ENCODE measurements around the gene PRUNE2. TPM values are rescaled to one million over a fixed set of nuclear protein-coding genes. Genes with fewer than 3 reads are reported as not detected.

PRUNE2 gene
- total RNA-seq, 1 donor from 2014 or later: 4.3 TPM

- no peaks in the 10 kb centered on the region for H3K36me3 Mint-ChIP-seq (ENCODE audit: low read depth)
- no peak overlapping the region for H3K27ac Mint-ChIP-seq (ENCODE audit: unreplicated experiment)
- no peaks in the 10 kb centered on the region for H3K4me1 Mint-ChIP-seq
- H3K27me3 Mint-ChIP-seq (ENCODE audit: low read depth): peaks cover 2% of the 10 kb centered on the region
- DNase-seq (ENCODE audit: low read depth, low spot score): no peak
- TF ChIP-seq, protein P1, sequence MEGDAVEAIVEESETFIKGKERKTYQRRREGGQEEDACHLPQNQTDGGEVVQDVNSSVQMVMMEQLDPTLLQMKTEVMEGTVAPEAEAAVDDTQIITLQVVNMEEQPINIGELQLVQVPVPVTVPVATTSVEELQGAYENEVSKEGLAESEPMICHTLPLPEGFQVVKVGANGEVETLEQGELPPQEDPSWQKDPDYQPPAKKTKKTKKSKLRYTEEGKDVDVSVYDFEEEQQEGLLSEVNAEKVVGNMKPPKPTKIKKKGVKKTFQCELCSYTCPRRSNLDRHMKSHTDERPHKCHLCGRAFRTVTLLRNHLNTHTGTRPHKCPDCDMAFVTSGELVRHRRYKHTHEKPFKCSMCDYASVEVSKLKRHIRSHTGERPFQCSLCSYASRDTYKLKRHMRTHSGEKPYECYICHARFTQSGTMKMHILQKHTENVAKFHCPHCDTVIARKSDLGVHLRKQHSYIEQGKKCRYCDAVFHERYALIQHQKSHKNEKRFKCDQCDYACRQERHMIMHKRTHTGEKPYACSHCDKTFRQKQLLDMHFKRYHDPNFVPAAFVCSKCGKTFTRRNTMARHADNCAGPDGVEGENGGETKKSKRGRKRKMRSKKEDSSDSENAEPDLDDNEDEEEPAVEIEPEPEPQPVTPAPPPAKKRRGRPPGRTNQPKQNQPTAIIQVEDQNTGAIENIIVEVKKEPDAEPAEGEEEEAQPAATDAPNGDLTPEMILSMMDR (conservative IDR thresholded peaks at IDR 0.05): no peak
- H3K9me3 Mint-ChIP-seq: no peaks in the 10 kb centered on the region
- no peak overlapping the region for H3K4me3 Mint-ChIP-seq
Observed at GRCh38 chr9:76817489-76817888, 88.4 kb downstream of the PRUNE2 start.

DNA sequence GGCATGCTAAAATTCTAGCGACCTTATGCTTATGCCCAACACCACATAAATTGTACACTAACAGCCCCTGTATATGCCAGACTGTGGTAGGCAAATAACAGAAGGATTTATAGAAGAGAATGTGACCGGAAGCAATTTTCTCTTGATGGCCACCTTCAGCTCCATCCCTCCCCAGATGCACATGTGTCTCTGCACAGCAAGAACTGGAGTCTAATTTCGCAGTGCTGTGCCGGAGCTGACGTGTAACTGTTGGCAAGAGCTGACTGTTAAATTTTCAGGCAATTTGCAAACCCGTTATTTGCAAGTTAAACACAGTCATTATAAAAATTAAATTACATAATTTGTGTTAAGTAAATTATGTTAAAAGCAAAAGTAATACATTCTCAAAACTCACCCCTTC lies 93.3 kb downstream of the PRUNE2 start:
- H3K4me1 Mint-ChIP-seq: no peaks in the 10 kb centered on the region
- DNase-seq (ENCODE audit: low read depth, low spot score): no peak
- no peak overlapping the region for H3K27ac Mint-ChIP-seq (ENCODE audit: unreplicated experiment)
- peaks cover 8% of the 10 kb centered on the region for H3K27me3 Mint-ChIP-seq (ENCODE audit: low read depth)
- no peaks in the 10 kb centered on the region for H3K9me3 Mint-ChIP-seq
- no peaks in the 10 kb centered on the region for H3K36me3 Mint-ChIP-seq (ENCODE audit: low read depth)
- TF ChIP-seq, protein P1 (conservative IDR thresholded peaks at IDR 0.05): no peak
- H3K4me3 Mint-ChIP-seq: no peak overlapping the region

DNA sequence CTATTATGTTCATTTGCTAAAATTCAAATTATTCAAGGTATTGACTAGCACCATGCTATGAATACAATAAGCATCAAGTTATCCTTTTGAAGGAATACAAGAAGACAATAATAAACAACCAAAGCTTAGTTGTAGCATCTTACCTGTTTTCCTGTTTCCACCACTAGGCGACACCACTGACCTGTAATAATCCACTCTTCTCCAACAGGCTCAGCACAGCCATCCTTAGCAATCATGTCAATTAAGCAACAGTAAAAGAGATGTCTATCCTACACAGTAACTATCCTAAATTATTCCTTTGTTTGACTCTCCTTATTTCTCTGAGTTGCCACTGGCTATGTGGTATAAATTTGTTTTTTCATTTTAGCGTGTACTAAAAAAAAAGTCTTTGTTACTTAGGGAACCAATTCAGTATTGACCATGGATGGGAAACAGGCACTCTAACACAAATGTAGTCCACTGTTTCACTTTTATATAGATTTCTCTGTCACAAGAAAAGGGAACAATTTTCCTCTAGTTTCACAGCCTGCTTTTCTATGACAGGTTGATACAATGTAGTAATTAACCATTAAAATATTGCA lies 95.4 kb downstream of the PRUNE2 start:
- no peaks in the 10 kb centered on the region for H3K4me1 Mint-ChIP-seq
- TF ChIP-seq, protein P1 (conservative IDR thresholded peaks at IDR 0.05): peak; percentile 95
- no peak overlapping the region for H3K4me3 Mint-ChIP-seq
- no peaks in the 10 kb centered on the region for H3K36me3 Mint-ChIP-seq (ENCODE audit: low read depth)
- no peaks in the 10 kb centered on the region for H3K9me3 Mint-ChIP-seq
- DNase-seq (ENCODE audit: low read depth, low spot score): peak; percentile 49
- no peak overlapping the region for H3K27ac Mint-ChIP-seq (ENCODE audit: unreplicated experiment)
- H3K27me3 Mint-ChIP-seq (ENCODE audit: low read depth): peaks cover 7% of the 10 kb centered on the region

DNA sequence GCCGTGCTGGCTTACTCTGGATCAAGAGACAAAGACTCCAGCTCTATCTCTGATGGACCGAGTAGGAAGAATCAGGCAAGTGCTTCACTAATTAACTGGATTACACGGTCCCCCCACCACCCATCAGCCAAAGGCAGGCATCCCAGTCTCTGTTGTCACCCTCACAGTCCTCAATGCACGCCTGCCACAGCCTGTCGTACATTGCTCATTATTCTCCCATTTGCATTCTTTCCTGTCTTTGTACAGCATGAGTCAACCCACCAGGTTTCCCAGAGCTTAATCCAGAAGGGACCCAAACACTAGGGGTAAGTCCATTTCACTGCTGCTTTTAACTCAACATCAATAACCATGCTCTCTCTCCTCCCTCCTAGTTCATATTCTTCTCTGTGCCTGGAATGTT lies 97.3 kb downstream of the PRUNE2 start:
- TF ChIP-seq, protein P1 (conservative IDR thresholded peaks at IDR 0.05): no peak
- no peaks in the 10 kb centered on the region for H3K36me3 Mint-ChIP-seq (ENCODE audit: low read depth)
- H3K27ac Mint-ChIP-seq (ENCODE audit: unreplicated experiment): no peak overlapping the region
- no peaks in the 10 kb centered on the region for H3K9me3 Mint-ChIP-seq
- H3K4me1 Mint-ChIP-seq: no peaks in the 10 kb centered on the region
- no peak overlapping the region for H3K4me3 Mint-ChIP-seq
- H3K27me3 Mint-ChIP-seq (ENCODE audit: low read depth): peaks cover 5% of the 10 kb centered on the region
- no peak for DNase-seq (ENCODE audit: low read depth, low spot score)

DNA sequence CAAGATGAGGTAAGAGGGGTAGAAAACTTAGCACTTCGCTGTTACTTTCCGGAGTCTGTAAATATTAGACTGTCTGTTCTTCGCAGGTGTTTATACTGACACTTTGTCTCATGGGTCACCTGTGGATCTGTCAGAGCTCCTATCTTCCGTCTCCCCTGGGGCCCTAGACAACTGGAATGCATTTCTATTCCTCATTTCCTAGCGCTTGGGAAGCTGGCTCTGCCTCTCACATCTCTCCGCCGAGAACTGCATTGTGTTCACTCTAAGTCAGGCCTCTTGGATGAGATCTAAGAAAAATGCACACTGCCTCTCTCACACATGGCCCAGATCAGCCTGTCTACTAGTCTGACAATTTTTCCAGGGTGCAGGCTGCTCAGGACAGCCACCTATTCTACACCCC lies 102.2 kb downstream of the PRUNE2 start:
- TF ChIP-seq, protein P1 (conservative IDR thresholded peaks at IDR 0.05): no peak
- Mint-ChIP-seq H3K4me1 (no peaks in the 10 kb centered on the region), H3K27ac (ENCODE audit: unreplicated experiment) (no peak overlapping the region), H3K27me3 (ENCODE audit: low read depth) (peaks cover 5% of the 10 kb centered on the region), H3K9me3 (no peaks in the 10 kb centered on the region), H3K36me3 (ENCODE audit: low read depth) (no peaks in the 10 kb centered on the region), H3K4me3 (no peak overlapping the region)
- no peak for DNase-seq (ENCODE audit: low read depth, low spot score)

All from neural crest cell (in vitro differentiated cells).